Keratinocyte (primary cell): ENCODE results near the gene SMIM12. TPM values are rescaled to one million over a fixed set of nuclear protein-coding genes. Genes with fewer than 3 reads are reported as not detected.

Experiments
- DNase-seq: peaks from one replicate; pipeline ENCODE4 v3.0.0-alpha.2; 2011; ENCODE audit warnings: low read depth, missing footprints, low spot score
- FAIRE-seq: peaks from 2 replicates; lab custom pipeline; 2011; peaks lifted over from hg19 to GRCh38; lab: Jason Lieb, UNC
- H2AFZ ChIP-seq: 2 replicates; pipeline ENCODE4 v1.6.0; 2012; ENCODE audit warnings: low read length, control low read depth, inconsistent platforms; ENCODE audit not compliant: control insufficient read depth
- H3K27ac ChIP-seq: 2 replicates; pipeline ENCODE4 v1.5.1; 2011; ENCODE audit warnings: low read length; ENCODE audit not compliant: control insufficient read depth, insufficient read depth
- H3K27me3 ChIP-seq: 3 replicates; pipeline ENCODE4 v1.6.0; 2011; ENCODE audit warnings: low read length; ENCODE audit not compliant: control insufficient read depth, insufficient read depth; ENCODE audit errors: extremely low read depth
- H3K36me3 ChIP-seq, 2 experiments: 2 replicates in 1 of 2; 3 replicates in 1 of 2; pipeline ENCODE4 v1.5.1; 2011; ENCODE audit warnings: low read length in 2 of 2, mild to moderate bottlenecking in 1 of 2; ENCODE audit not compliant: control insufficient read depth in 2 of 2, insufficient read depth in 2 of 2; ENCODE audit errors: extremely low read depth in 1 of 2
- H3K4me1 ChIP-seq: 3 replicates; pipeline ENCODE4 v1.5.1; 2011; ENCODE audit warnings: low read length; ENCODE audit not compliant: control insufficient read depth, insufficient read depth; ENCODE audit errors: extremely low read depth
- H3K4me2 ChIP-seq: 3 replicates; pipeline ENCODE4 v1.6.0; 2011; ENCODE audit warnings: low read depth, low read length; ENCODE audit not compliant: control insufficient read depth, insufficient read depth; ENCODE audit errors: extremely low read depth
- H3K4me3 ChIP-seq, 3 experiments: fragments of 200-600 bp in 1 of 3; sonication (generic) in 1 of 3; 2 replicates in 2 of 3; 3 replicates in 1 of 3; pipeline ENCODE4 v1.5.1; 2011 to 2016; ENCODE audit warnings: low read length in 3 of 3, mild to moderate bottlenecking in 3 of 3, control low read depth in 2 of 3, inconsistent platforms in 1 of 3, low read depth in 1 of 3, mixed read lengths in 1 of 3, mixed run types in 1 of 3, moderate library complexity in 1 of 3; ENCODE audit not compliant: control insufficient read depth in 2 of 3, insufficient read depth in 2 of 3; ENCODE audit errors: extremely low read depth in 1 of 3
- H3K79me2 ChIP-seq: 2 replicates; pipeline ENCODE4 v1.6.0; 2012; ENCODE audit warnings: low read length; ENCODE audit not compliant: control insufficient read depth, insufficient read depth
- H3K9ac ChIP-seq: 3 replicates; pipeline ENCODE4 v1.6.0; 2011; ENCODE audit warnings: low read length; ENCODE audit not compliant: control insufficient read depth, insufficient read depth; ENCODE audit errors: extremely low read depth
- H3K9me1 ChIP-seq: 3 replicates; pipeline ENCODE4 v1.6.0; 2011; ENCODE audit warnings: low read length; ENCODE audit not compliant: control insufficient read depth, insufficient read depth; ENCODE audit errors: extremely low read depth
- H3K9me3 ChIP-seq: 2 replicates; pipeline ENCODE4 v1.5.1; 2012; ENCODE audit warnings: low read depth, low read length; ENCODE audit not compliant: control insufficient read depth
- H4K20me1 ChIP-seq: 3 replicates; pipeline ENCODE4 v1.6.0; 2011; ENCODE audit warnings: low read length; ENCODE audit not compliant: control insufficient read depth, insufficient read depth; ENCODE audit errors: extremely low read depth
- CTCF ChIP-seq, 3 experiments: IDR thresholded peaks in 1 of 3; conservative IDR thresholded peaks in 1 of 3; optimal IDR thresholded peaks in 1 of 3; 2 replicates in 2 of 3; 3 replicates in 1 of 3; pipeline versions ENCODE3 to v1.5.1; 2011; ENCODE audit warnings: low read length in 3 of 3, mild to moderate bottlenecking in 3 of 3, moderate library complexity in 2 of 3, control low read depth in 1 of 3, inconsistent platforms in 1 of 3; ENCODE audit not compliant: insufficient read depth in 2 of 3; ENCODE audit errors: extremely low read depth in 1 of 3
- EZH2 ChIP-seq: IDR thresholded peaks from one replicate; pipeline ENCODE4 v1.6.1; 2012; ENCODE audit warnings: inconsistent platforms, mild to moderate bottlenecking, low read length, moderate library complexity
- dilution Hi-C: fragments of 300-500 bp; cut with MboI; formaldehyde crosslinking; loops from one replicate; pipeline ENCODE4 v1.7.0; 2020; ENCODE audit warnings: low sequenced_read_pairs; ENCODE audit not compliant: extremely low pct_ligation_motif_present
- polyA plus RNA-seq, 5 experiments: library from polyadenylated mRNA; depleted of rRNA in 3 of 5; stranded (reverse) in 3 of 5; stranded (forward) in 1 of 5; unstranded in 1 of 5; fragments of >200 nt; gene quantifications; 1 replicate in 1 of 5; 2 replicates in 3 of 5; 3 replicates in 1 of 5; pipeline versions ENCODE4 v1.2.1 to v1.2.3, GENCODE V29; 2011 to 2012; ENCODE audit warnings: missing spikeins in 2 of 5, low read depth in 1 of 5, low replicate concordance in 1 of 5

The SMIM12 gene
- polyA plus RNA-seq, 1 donor (not counting 4 experiments of a cell fraction or from before 2014, with no cell fraction given): 51.5 TPM

- no peak for TF ChIP-seq EZH2
- TF ChIP-seq CTCF (optimal IDR thresholded peaks at IDR 0.05 in 1 of 3, IDR thresholded peaks at IDR 0.05 in 1 of 3, conservative IDR thresholded peaks at IDR 0.05 in 1 of 3; ENCODE audit: extremely low read depth in 1 of 3, insufficient read depth in 2 of 3, low read length in 3 of 3): no peak
- DNase-seq: no peak
- no peaks in the 10 kb centered on the region for H3K9me1 ChIP-seq
Observed at GRCh38 chr1:34864759-34865158, 5.2 kb upstream of the SMIM12 start.

GRCh38 chr1:34863501-34863900 lies 4.0 kb upstream of the SMIM12 start:
- Histone ChIP-seq H3K4me1 (peaks cover 7% of the 10 kb centered on the region), H2AFZ (no peak overlapping the region), H3K4me2 (no peak overlapping the region), H3K9ac (no peak overlapping the region), H3K79me2 (peaks cover 11% of the 10 kb centered on the region), H3K9me1 (no peaks in the 10 kb centered on the region), H3K27ac (no peak overlapping the region), H3K9me3 (no peaks in the 10 kb centered on the region), H3K4me3 (no peak overlapping the region), H4K20me1 (no peaks in the 10 kb centered on the region), H3K36me3 (no peaks in the 10 kb centered on the region), H3K27me3 (peaks cover 8% of the 10 kb centered on the region)
- FAIRE-seq (no peak), DNase-seq (no peak)
- TF ChIP-seq EZH2: no peak
- no peak for TF ChIP-seq CTCF (optimal IDR thresholded peaks at IDR 0.05 in 1 of 3, IDR thresholded peaks at IDR 0.05 in 1 of 3, conservative IDR thresholded peaks at IDR 0.05 in 1 of 3; ENCODE audit: extremely low read depth in 1 of 3, insufficient read depth in 2 of 3, low read length in 3 of 3)
- dilution Hi-C loops: no loop called here

More at GRCh38 chr1:34864759-34865158, 5.2 kb upstream of the SMIM12 start:
- H4K20me1 ChIP-seq: no peaks in the 10 kb centered on the region
- H3K4me1 ChIP-seq: peaks cover 2% of the 10 kb centered on the region
- no peaks in the 10 kb centered on the region for H3K36me3 ChIP-seq
- H3K4me3 ChIP-seq: no peak overlapping the region
- H3K27ac ChIP-seq: no peak overlapping the region
- H3K27me3 ChIP-seq: peaks cover 8% of the 10 kb centered on the region
- no peak for FAIRE-seq
- no peaks in the 10 kb centered on the region for H3K9me3 ChIP-seq
- no peaks in the 10 kb centered on the region for H3K79me2 ChIP-seq
- H3K4me2 ChIP-seq: no peak overlapping the region
- dilution Hi-C loops: no loop called here
- no peak overlapping the region for H2AFZ ChIP-seq
- H3K9ac ChIP-seq: no peak overlapping the region
